ENCODE data around the gene TMEM258. TPM values are rescaled to one million over a fixed set of nuclear protein-coding genes. Genes with fewer than 3 reads are reported as not detected.

The TMEM258 gene
- total RNA-seq, 1 experiment from 2014 or later: 110 TPM

DNA sequence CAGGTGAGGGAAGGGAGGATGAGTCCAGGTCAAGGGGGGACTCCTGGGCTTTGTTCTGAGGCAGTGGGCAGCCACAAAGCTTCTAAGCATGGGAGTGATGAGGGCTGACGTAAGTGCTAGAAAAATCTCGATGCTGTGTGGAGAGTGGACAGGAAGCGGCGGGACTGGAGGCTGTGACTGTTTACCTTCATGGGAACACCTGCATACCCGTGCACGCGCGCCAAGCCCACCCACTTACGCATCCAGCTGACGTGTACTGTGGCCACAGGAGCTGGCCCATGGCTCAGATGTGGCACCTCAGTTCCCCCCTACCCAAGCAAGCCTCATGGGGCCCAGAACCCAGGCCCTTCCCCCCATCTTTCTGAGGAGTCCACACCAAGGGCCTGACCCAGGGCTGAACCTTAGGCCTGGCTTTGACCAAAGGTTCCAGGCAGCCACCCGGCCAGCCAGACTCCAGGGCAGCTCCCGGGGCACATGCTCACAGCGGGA, 26.0 kb downstream of the TMEM258 start:
- no peak for TF ChIP-seq EZH2 (IDR thresholded peaks at IDR 0.05; ENCODE audit: low read length, unreplicated experiment)
- TF ChIP-seq, protein P1, sequence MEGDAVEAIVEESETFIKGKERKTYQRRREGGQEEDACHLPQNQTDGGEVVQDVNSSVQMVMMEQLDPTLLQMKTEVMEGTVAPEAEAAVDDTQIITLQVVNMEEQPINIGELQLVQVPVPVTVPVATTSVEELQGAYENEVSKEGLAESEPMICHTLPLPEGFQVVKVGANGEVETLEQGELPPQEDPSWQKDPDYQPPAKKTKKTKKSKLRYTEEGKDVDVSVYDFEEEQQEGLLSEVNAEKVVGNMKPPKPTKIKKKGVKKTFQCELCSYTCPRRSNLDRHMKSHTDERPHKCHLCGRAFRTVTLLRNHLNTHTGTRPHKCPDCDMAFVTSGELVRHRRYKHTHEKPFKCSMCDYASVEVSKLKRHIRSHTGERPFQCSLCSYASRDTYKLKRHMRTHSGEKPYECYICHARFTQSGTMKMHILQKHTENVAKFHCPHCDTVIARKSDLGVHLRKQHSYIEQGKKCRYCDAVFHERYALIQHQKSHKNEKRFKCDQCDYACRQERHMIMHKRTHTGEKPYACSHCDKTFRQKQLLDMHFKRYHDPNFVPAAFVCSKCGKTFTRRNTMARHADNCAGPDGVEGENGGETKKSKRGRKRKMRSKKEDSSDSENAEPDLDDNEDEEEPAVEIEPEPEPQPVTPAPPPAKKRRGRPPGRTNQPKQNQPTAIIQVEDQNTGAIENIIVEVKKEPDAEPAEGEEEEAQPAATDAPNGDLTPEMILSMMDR (conservative IDR thresholded peaks at IDR 0.05; ENCODE audit: low read depth, low read length): no peak
- no peak for TF ChIP-seq EZH2phosphoT487 (IDR thresholded peaks at IDR 0.05; ENCODE audit: borderline replicate concordance, low read length)
- ATAC-seq (no peak; the same call in 1 of the 2 replicates), DNase-seq (no peak)
- CTCF ChIA-PET: no interaction called here
- no peaks in the 10 kb centered on the region for H3K36me3 ChIP-seq (ENCODE audit: low read depth, low read length)
- no peaks in the 10 kb centered on the region for H3K4me1 ChIP-seq (ENCODE audit: insufficient read depth, low read length)
- no peak overlapping the region for H2AFZ ChIP-seq (ENCODE audit: low read length)
- H3K4me3 ChIP-seq (ENCODE audit: low read length): no peak overlapping the region
- no peaks in the 10 kb centered on the region for H4K20me1 ChIP-seq (ENCODE audit: low read length)
- H3F3A ChIP-seq (ENCODE audit: low read length, unreplicated experiment): no peaks in the 10 kb centered on the region
- intact Hi-C loops (cut with micrococcal nuclease): no loop called here
- POLR2A ChIA-PET (ENCODE audit: unreplicated experiment): interaction anchor here (0.6 kb wide), 1 partner anchor 26 kb away, joined by 3 read pairs; no protein-coding TSS in a partner anchor
- no peak overlapping the region for H3K9ac ChIP-seq (ENCODE audit: low read length)
- H3K9me2 ChIP-seq (replicated peaks; ENCODE audit: low read length): no peaks in the 10 kb centered on the region
- H3K4me2 ChIP-seq (ENCODE audit: low read length): no peak overlapping the region
- H3K9me3 ChIP-seq (ENCODE audit: low read length): no peaks in the 10 kb centered on the region
- H3K27me3 ChIP-seq (ENCODE audit: low read length): no peaks in the 10 kb centered on the region
- no peaks in the 10 kb centered on the region for H3K79me2 ChIP-seq (ENCODE audit: low read length)
- BruUV-seq (replicated peaks): no TSS peak
- H3K27ac ChIP-seq (ENCODE audit: low read length): no peak overlapping the region

DNA sequence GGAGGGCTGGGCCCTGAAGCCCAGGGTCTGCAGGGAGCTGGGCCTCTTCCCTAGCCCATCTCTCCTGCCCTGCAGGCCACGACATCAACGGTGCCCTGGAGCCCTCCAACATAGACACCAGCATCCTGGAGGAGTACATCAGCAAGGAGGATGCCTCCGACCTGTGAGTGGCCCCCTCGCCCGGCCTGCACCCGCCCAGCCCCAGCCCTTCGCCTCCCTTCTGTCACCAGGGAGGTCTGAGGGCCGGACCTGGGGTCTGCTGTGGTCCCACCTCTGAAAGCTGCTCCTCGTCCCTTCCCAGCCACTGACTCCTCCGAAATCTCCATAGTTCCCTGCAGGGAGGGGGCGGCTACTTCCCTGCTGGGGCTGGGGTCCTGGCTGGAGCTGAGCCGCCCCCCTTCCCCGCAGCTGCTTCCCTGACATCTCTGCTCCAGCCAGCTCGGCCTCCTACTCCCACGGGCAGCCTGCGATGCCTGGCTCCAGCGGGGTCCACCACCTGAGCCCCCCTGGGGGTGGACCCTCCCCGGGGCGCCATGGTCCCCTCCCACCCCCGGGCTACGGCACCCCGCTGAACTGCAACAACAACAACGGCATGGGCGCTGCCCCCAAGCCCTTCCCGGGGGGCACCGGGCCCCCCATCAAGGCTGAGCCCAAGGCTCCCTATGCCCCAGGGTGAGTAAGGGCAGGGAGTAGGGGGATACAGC, 26.7 kb downstream of the TMEM258 start:
- no peaks in the 10 kb centered on the region for H3K27me3 ChIP-seq (ENCODE audit: low read length)
- DNase-seq (no peak), ATAC-seq (no peak)
- H2AFZ ChIP-seq (ENCODE audit: low read length): no peak overlapping the region
- H3K4me3 ChIP-seq (ENCODE audit: low read length): no peak overlapping the region
- H3K27ac ChIP-seq (ENCODE audit: low read length): no peak overlapping the region
- H3F3A ChIP-seq (ENCODE audit: low read length, unreplicated experiment): no peaks in the 10 kb centered on the region
- no peaks in the 10 kb centered on the region for H3K79me2 ChIP-seq (ENCODE audit: low read length)
- no peaks in the 10 kb centered on the region for H3K4me1 ChIP-seq (ENCODE audit: insufficient read depth, low read length)
- H4K20me1 ChIP-seq (ENCODE audit: low read length): no peaks in the 10 kb centered on the region
- no peak for TF ChIP-seq EZH2 (IDR thresholded peaks at IDR 0.05; ENCODE audit: low read length, unreplicated experiment)
- TF ChIP-seq, protein P1 (conservative IDR thresholded peaks at IDR 0.05; ENCODE audit: low read depth, low read length): no peak
- H3K9ac ChIP-seq (ENCODE audit: low read length): no peak overlapping the region
- intact Hi-C loops (cut with micrococcal nuclease): no loop called here
- no peaks in the 10 kb centered on the region for H3K9me2 ChIP-seq (replicated peaks; ENCODE audit: low read length)
- no peaks in the 10 kb centered on the region for H3K36me3 ChIP-seq (ENCODE audit: low read depth, low read length)
- no peak overlapping the region for H3K4me2 ChIP-seq (ENCODE audit: low read length)
- CTCF ChIA-PET: no interaction called here
- no peaks in the 10 kb centered on the region for H3K9me3 ChIP-seq (ENCODE audit: low read length)
- POLR2A ChIA-PET (ENCODE audit: unreplicated experiment): interaction anchor here (0.5 kb wide), 1 partner anchor 37 kb away, joined by 10 read pairs; no protein-coding TSS in a partner anchor
- BruUV-seq (replicated peaks): no TSS peak

DNA sequence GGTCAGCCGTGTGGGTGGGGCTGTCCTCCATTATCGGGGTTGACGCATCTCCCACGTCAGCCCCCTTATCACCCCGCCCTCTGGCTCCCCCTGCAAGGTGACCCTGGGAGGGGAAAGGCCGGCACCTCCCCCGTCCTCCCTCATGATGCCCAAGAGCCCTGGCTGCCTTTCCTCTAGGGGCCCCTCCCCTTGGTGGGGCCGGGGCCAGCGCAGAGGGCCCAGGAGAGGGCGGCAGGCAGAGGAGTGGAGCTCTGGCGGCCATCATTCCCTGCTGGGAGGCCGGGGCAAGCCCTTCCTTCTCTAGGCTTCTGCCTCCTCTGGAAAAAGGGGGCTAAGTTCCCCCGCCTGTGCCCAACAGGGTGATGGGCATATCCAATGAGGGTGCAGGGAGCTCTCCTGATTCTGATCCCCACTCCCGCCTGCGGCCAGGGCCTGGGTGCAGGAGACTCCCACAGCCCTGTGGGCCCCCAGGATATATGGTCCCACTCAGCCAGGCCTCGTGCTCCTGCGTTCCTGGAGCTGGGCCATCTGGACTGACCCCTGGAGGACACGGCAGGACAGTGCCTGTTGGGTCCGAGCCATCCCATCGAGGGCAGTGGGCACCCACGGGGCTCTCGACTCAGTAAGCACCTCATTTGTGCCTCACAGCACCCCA, 27.7 kb downstream of the TMEM258 start:
- no peak for TF ChIP-seq EZH2 (IDR thresholded peaks at IDR 0.05; ENCODE audit: low read length, unreplicated experiment)
- TF ChIP-seq, protein P1 (conservative IDR thresholded peaks at IDR 0.05; ENCODE audit: low read depth, low read length): no peak
- TF ChIP-seq EZH2phosphoT487 (IDR thresholded peaks at IDR 0.05; ENCODE audit: borderline replicate concordance, low read length): no peak
- H3K36me3 ChIP-seq (ENCODE audit: low read depth, low read length): no peaks in the 10 kb centered on the region
- H3F3A ChIP-seq (ENCODE audit: low read length, unreplicated experiment): no peaks in the 10 kb centered on the region
- ChIA-PET POLR2A (ENCODE audit: unreplicated experiment) (interaction anchor here (0.5 kb wide), 1 partner anchor 36 kb away, joined by 10 read pairs; no protein-coding TSS in a partner anchor), CTCF (no interaction called here)
- H3K27me3 ChIP-seq (ENCODE audit: low read length): no peaks in the 10 kb centered on the region
- no peaks in the 10 kb centered on the region for H3K9me2 ChIP-seq (replicated peaks; ENCODE audit: low read length)
- H2AFZ ChIP-seq (ENCODE audit: low read length): no peak overlapping the region
- no peaks in the 10 kb centered on the region for H3K4me1 ChIP-seq (ENCODE audit: insufficient read depth, low read length)
- no peaks in the 10 kb centered on the region for H4K20me1 ChIP-seq (ENCODE audit: low read length)
- H3K4me2 ChIP-seq (ENCODE audit: low read length): no peak overlapping the region
- no peak overlapping the region for H3K4me3 ChIP-seq (ENCODE audit: low read length)
- no TSS peak for BruUV-seq (replicated peaks)
- DNase-seq (no peak), ATAC-seq (no peak)
- H3K79me2 ChIP-seq (ENCODE audit: low read length): no peaks in the 10 kb centered on the region
- intact Hi-C loops (cut with micrococcal nuclease): no loop called here
- H3K9ac ChIP-seq (ENCODE audit: low read length): no peak overlapping the region
- H3K27ac ChIP-seq (ENCODE audit: low read length): no peak overlapping the region
- no peaks in the 10 kb centered on the region for H3K9me3 ChIP-seq (ENCODE audit: low read length)
